Left colon (tissue), 2 donors: Measurements from ENCODE around the gene CACFD1. TPM values are rescaled to one million over a fixed set of nuclear protein-coding genes. Genes with fewer than 3 reads are reported as not detected.

ENCODE experiments used
- ATAC-seq: fragments of 200-7000 bp; cut with Tn5 transposase; one replicate; pipeline ENCODE4 v1.9.1; 2020; ENCODE audit warnings: mild to moderate bottlenecking, moderate library complexity
- DNase-seq, 2 donors: peaks; one replicate each; pipeline ENCODE4 v3.0.0-alpha.2; 2020
- intact Hi-C, 2 donors: fragments of 100-400 bp; cut with DNase I in 1 of 2; cut with micrococcal nuclease in 1 of 2; formaldehyde crosslinking; loops; one replicate each; pipeline versions ENCODE4 v1.11.2 to v1.14.0; 2022; cut with DNase I, micrococcal nuclease
- total RNA-seq, 2 donors: library from RNA; stranded (reverse); fragmentation: NEBNext Ultra II Directional; extraction: Animal tissue kit (Norgen Biotek cat#: 25700); gene quantifications; one replicate each; pipeline ENCODE4 v1.2.1, GENCODE V29; 2021
- donor health status: DM: no; HTN: no; CAD: no.
- donor health status: DM: yes; HTN: yes; CAD: no.

Gene CACFD1
- total RNA-seq, 2 donors from 2014 or later: 66.1 to 75.4 TPM

- ATAC-seq: peak; percentile 52
- intact Hi-C loops: no loop called here
Measured at GRCh38 chr9:133490865-133491655, 31.3 kb downstream of the CACFD1 start.

GRCh38 chr9:133491656-133491925 lies 31.8 kb downstream of the CACFD1 start:
- no peak for ATAC-seq
- no peak for DNase-seq
- intact Hi-C loops: no loop called here

More at GRCh38 chr9:133490865-133491655, 31.3 kb downstream of the CACFD1 start:
- DNase-seq: no peak

- intact Hi-C loops: no loop called here
- ATAC-seq (no peak), DNase-seq (no peak)
Measured at GRCh38 chr9:133492061-133493021, 32.6 kb downstream of the CACFD1 start.

GRCh38 chr9:133493428-133493827 lies 33.6 kb downstream of the CACFD1 start:
- intact Hi-C loops: no loop called here
- no peak for DNase-seq
- no peak for ATAC-seq

- DNase-seq (no peak), ATAC-seq (no peak)
- intact Hi-C loops: no loop called here
Measured at GRCh38 chr9:133493845-133494540, 34.2 kb downstream of the CACFD1 start.

GRCh38 chr9:133494636-133495326 lies 35.0 kb downstream of the CACFD1 start:
- DNase-seq (no peak), ATAC-seq (no peak)
- intact Hi-C loops: no loop called here

- DNase-seq (no peak), ATAC-seq (no peak)
- intact Hi-C loops: no loop called here
Measured at GRCh38 chr9:133495327-133496293, 35.8 kb downstream of the CACFD1 start.

GRCh38 chr9:133496861-133497842 lies 37.4 kb downstream of the CACFD1 start:
- intact Hi-C loops: no loop called here
- ATAC-seq: no peak
- no peak for DNase-seq

- ATAC-seq: peak; percentile 81
- intact Hi-C loops: no loop called here
- no peak for DNase-seq
Measured at GRCh38 chr9:133499132-133499891, 39.5 kb downstream of the CACFD1 start.

- ATAC-seq (no peak), DNase-seq (no peak)
- intact Hi-C loops: no loop called here
Measured at GRCh38 chr9:133499892-133500270, 40.1 kb downstream of the CACFD1 start.

- no peak for ATAC-seq
- intact Hi-C loops: no loop called here
- DNase-seq: no peak
Measured at GRCh38 chr9:133502112-133502511, 42.3 kb downstream of the CACFD1 start.

GRCh38 chr9:133505186-133505830 lies 45.5 kb downstream of the CACFD1 start:
- DNase-seq: no peak
- no peak for ATAC-seq
- intact Hi-C loops: no loop called here

GRCh38 chr9:133505901-133506652 lies 46.3 kb downstream of the CACFD1 start:
- intact Hi-C loops: no loop called here
- DNase-seq (no peak), ATAC-seq (no peak)

- intact Hi-C loops: no loop called here
- ATAC-seq (no peak), DNase-seq (no peak)
Measured at GRCh38 chr9:133506653-133507038, 46.9 kb downstream of the CACFD1 start.
